Ishikawa (cell line): Measurements from ENCODE around the gene IL1RL1.

Source experiments
- TAF1 ChIP-seq: IDR thresholded peaks from 2 replicates; pipeline ENCODE4 v1.6.1; 2012; ENCODE audit warnings: low read depth, mild to moderate bottlenecking
- TF ChIP-seq, protein P1 (sequence below): IDR thresholded peaks from 2 replicates; pipeline ENCODE4 v1.6.1; 2012

GRCh38 chr2:102318437-102318836, 7.1 kb downstream of the IL1RL1 start:
- TF ChIP-seq, protein P1, sequence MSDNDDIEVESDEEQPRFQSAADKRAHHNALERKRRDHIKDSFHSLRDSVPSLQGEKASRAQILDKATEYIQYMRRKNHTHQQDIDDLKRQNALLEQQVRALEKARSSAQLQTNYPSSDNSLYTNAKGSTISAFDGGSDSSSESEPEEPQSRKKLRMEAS: no peak
- TF ChIP-seq TAF1: no peak
